ENCODE measurements around the gene DGKG. TPM values are rescaled to one million over a fixed set of nuclear protein-coding genes. Genes with fewer than 3 reads are reported as not detected.

Gene DGKG
- total RNA-seq, 1 experiment from 2014 or later = 17.5 TPM

GRCh38 chr3:186216900-186217819 lies 144.9 kb downstream of the DGKG start:
- no peak for DNase-seq (ENCODE audit: extremely low read depth, low read depth)

GRCh38 chr3:186214670-186215069 lies 147.4 kb downstream of the DGKG start:
- no peak for DNase-seq (ENCODE audit: extremely low read depth, low read depth)

GRCh38 chr3:186213946-186214345 lies 148.1 kb downstream of the DGKG start:
- DNase-seq (ENCODE audit: extremely low read depth, low read depth) = no peak

GRCh38 chr3:186212611-186213010 lies 149.4 kb downstream of the DGKG start:
- no peak for DNase-seq (ENCODE audit: extremely low read depth, low read depth)

DNA sequence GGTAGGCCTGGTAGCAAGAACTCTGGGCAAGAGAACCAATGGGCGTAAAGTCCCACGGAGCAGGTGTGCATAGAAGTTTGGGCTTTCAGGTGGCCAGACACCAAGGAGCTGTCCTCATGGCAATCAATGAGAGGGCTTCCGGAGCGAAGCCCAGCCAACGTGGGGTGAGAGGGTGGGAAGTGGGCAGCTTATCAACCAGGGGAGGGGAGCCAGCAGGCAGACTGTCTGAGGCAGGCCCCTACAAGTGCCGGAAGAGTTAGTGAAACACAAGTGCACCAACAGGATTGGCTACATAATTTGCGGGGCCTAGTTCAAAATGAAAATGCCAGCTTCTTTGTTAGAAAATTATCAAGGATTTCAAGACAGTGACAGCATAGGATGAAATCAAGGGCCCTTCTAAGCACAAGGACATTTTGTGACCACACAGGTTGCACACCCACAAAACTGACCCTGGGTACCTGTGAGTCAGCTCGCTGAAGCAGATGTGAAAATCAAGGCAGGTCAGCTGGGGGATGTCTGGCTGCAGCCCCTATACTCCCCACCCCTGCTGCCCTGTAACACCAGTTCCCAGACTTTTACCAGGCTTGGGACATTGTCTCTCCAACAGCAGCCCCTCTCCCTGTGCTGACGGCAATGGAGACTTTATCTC lies 151.1 kb downstream of the DGKG start:
- DNase-seq (ENCODE audit: extremely low read depth, low read depth) = no peak

DNA sequence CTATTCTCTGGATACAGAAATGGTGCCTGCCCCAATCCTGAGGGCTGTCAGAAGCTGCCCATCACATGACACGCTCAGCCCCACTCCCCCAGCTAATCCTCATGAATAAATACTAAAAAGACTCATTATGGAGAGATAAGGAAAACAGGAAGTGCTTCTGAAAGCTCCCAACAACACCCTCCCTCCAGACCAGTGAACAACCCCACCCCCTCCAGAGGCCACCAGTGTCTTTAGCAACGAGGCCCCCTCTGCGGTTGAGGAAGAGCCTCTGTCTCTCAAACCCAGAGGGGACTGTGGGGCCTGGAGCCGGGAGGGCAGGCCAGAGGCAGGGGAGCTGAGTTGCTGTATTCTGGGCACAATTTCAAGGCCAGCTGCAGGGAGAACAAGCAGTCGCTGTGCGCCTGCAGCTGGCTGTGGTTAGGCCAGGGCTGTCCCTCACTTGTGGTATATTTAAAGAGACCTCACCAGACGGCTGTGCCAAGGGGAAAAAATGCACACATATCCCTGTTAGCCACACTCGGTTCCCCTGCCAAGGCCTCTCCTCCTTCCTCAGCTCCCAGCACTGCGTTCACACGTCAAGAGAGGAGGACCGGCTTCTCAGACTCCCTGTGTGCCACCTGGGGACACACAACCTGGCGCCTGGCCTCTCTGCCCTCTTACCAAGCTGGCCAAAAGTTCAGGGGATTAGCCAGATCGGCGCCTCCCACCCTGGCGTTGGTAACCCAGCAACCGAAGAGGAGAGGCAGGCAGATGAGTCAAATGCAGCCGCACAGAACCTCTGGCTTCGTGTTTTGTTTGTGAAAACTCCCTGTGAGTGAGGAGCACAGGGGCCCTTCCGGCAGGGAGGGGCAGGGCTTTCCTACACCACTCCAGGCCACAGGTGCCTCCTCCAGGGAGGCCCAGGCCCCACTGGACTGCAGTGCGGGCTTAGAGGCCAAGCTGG lies 152.0 kb downstream of the DGKG start:
- no peak for DNase-seq (ENCODE audit: extremely low read depth, low read depth)

DNA sequence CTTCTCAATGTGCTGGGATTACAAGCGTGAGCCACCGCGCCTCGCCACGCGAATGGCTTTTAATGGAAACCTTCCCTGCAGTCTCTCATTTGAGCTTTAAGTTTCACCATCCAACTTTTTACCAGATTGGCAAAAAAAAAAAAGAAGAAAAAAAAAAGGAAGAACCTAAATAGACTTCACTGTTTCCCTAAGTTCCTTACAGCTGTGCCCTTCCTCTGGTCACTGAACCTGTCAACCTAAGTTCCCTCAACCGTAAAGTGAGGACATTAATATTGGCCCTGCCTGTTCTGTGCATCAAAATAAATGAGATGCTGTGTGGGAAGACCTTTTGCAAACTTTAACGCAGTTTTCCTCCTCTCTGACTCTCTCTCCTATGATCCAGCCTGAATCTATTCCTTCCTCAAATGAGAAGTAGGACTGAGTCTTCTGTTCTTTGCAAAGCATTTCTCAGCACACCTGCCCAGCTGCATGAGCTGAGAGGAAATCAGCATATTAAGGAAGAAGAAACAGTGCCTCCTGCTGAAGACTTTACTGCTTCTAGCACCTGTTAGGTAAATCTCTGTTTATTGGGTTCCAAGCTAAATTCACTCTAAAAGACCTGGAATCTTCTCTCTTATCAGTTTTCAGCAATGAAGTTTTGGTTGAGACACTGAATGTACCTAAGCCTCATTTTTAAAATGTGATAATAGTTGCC lies 153.6 kb downstream of the DGKG start:
- DNase-seq (ENCODE audit: extremely low read depth, low read depth) = no peak

DNA sequence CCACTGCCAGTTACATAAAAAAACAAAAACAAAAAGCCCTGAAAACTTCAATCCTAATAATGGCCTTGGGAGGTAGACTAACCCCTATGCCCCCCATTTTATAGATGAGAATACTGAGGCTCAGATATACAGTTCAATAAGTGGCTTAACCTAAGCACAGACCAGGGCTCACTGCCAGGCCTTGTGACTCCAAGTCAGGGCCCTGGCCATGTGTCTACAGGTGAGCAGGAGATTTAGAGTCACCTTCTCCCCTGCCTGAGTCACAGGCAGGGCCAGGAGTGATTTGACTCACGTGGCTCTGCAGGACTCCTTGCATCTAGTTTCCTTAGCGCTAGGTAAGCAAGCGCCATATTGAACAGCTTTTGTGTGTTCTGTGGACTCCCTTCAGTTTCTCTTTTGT lies 154.5 kb downstream of the DGKG start:
- DNase-seq (ENCODE audit: extremely low read depth, low read depth) = no peak

- no peak for DNase-seq (ENCODE audit: extremely low read depth, low read depth)
Measured at GRCh38 chr3:186200726-186201125, 161.3 kb downstream of the DGKG start.

GRCh38 chr3:186198442-186198841 lies 163.6 kb downstream of the DGKG start:
- DNase-seq (ENCODE audit: extremely low read depth, low read depth) = no peak

- DNase-seq (ENCODE audit: extremely low read depth, low read depth) = no peak
Measured at GRCh38 chr3:186194451-186194811, 167.6 kb downstream of the DGKG start.

DNA sequence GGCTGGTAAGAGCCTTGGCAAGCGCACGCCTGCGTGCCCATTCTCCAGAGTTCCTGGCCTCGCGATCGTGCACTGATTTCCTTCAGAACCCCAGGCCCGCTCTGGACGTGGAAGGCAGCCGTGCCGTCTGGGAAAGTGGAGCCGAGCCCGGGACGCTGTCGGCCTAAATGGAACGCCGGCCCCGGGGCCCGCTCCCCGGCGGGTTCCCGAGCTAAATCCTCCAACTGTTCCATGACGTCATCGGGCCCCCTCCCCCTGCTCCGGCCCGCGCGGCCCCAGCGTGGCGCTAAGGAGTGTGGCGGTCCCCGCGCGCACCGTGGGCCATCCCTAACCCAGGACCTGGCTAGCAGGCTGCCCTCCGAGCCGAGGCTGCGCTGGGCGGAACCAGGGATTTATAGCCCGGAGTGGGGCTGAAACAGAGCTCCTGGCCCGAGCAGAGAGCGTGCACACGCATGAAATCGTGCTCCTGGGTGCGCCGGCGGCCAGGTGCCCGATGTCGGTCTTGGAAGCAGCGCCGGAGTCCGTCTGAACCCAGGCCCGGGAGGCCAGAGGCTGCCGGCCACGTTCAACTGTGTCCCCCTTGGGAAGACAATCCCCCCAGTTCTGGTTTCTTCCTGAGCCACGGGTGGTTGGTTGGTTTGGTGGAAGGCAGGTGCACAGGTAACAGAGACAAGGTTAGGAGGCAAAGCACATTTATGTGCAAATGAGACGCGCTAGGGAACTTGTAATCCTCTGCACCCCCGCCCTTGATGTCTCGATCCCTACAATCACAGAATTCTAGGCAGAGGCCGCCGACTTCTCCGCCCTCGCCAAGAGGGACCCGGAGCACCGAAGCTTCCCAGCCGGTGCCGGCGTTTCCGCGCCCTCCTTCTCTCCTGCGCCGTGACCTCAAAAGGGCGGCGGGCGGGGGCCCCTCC lies 168.2 kb downstream of the DGKG start:
- no peak for DNase-seq (ENCODE audit: extremely low read depth, low read depth)

GRCh38 chr3:186192823-186193222 lies 169.2 kb downstream of the DGKG start:
- no peak for DNase-seq (ENCODE audit: extremely low read depth, low read depth)

DNA sequence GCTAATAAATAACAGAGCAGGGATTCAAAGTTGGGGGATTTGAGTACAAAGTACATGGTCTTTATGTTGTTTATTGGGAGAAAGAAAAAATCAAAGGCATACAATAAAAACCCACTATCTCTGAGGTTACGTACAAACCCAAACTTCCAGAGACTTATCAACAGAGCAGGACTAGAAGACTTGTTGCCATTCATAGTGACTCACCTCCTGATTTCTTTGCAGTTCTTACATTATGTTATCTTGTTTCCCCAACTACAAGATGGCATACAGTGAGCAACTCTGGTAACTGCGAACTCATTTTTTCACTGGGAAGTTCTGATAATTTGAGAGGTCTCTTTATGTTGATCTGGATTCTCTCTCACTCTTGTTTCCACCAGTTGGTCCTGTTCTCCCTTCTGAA lies 172.5 kb downstream of the DGKG start:
- DNase-seq (ENCODE audit: extremely low read depth, low read depth) = no peak

- no peak for DNase-seq (ENCODE audit: extremely low read depth, low read depth)
Measured at GRCh38 chr3:186187401-186188275, 174.4 kb downstream of the DGKG start.

DNA sequence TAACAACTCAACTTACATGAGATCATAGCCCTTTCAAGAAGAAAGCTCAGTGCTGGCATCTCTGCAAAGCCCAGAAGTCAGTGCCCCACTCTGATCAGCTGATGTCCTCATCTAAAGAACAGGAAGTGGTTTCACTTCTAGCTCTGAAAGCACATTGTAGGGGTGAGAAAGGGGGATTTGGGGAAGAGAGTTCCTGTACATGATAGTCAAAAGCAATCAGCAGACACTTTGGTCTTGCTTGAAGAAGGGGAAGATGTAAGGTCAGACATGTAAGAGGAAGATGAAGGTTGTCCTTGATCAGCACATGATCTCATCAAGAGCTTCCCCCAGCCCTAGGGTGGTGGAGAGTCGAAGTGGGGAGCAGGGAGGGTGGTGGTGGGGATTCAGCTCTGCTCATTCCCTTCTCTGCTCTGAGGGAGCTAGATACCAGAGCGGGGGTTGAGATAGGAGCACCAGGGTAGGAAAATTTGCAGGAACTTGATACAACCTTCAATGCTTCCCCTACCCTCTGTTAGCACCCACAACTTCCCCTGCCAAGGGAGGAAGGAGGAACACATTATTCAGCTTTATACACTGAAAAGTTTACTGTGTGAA lies 176.7 kb downstream of the DGKG start:
- DNase-seq (ENCODE audit: extremely low read depth, low read depth) = no peak

DNA sequence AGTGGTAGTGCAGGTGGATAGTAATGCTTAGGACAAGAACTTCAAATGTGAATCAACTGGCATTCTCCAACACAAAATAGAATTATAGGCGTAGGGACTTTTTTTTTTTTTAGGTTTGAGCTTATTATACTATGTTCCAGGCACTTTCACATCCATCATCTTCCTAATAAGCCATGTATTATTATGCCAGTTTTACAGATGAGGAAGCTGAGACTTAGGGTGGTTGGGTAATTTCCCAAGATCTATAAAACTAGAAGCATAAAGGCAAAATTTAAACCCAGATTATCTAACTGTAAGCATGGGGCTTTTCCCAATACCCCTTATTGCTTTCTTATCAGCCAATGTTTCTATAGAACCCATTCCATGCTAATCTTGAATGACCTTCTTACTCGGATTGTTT lies 178.0 kb downstream of the DGKG start:
- no peak for DNase-seq (ENCODE audit: extremely low read depth, low read depth)

GRCh38 chr3:186182850-186183249 lies 179.2 kb downstream of the DGKG start:
- no peak for DNase-seq (ENCODE audit: extremely low read depth, low read depth)

All from NCI-H460 (cell line).